T-helper 22 cell (primary cell): ENCODE data around the gene WFIKKN1.
A peak's percentile ranks its signal among the peaks of the same experiment; 100 is the strongest.

Source experiments
- DNase-seq: peaks from one replicate; pipeline ENCODE4 v3.0.0-alpha.2; 2020; ENCODE audit warnings: low read depth

WFIKKN1 gene

DNA sequence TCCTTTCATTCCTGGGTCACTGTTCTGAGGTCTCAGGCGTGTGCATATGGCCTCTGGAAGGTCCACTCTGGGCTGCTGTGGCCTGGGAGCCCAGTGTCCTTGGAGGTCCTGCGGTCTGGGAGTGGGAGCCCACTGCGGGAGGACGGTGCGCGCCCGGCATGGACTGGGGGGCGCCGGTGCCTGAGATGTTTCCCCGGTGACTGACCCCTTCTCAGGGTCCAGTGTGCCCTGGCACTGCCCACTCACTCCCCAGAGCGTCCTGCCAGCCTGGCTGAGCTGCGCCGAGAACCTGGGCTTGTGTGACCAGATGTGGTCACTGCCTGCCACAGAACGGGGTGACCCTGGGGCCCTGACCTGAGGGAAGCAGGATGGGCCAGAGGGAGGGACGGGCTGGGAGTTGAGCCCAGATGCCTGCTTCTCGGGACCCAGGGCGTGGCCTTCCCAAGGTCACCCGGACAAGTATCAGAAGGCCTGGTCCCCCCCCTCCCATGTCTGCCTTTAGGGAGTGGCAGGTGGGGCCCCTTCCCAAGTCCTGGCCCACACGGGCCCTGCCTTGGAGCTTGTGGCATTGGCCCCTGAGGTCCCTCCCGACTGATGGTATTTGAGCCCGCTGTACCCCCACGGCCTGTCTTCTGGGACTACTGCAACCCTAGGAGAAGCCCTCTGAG lies 43.6 kb downstream of the WFIKKN1 start:
- DNase-seq, result no peak

DNA sequence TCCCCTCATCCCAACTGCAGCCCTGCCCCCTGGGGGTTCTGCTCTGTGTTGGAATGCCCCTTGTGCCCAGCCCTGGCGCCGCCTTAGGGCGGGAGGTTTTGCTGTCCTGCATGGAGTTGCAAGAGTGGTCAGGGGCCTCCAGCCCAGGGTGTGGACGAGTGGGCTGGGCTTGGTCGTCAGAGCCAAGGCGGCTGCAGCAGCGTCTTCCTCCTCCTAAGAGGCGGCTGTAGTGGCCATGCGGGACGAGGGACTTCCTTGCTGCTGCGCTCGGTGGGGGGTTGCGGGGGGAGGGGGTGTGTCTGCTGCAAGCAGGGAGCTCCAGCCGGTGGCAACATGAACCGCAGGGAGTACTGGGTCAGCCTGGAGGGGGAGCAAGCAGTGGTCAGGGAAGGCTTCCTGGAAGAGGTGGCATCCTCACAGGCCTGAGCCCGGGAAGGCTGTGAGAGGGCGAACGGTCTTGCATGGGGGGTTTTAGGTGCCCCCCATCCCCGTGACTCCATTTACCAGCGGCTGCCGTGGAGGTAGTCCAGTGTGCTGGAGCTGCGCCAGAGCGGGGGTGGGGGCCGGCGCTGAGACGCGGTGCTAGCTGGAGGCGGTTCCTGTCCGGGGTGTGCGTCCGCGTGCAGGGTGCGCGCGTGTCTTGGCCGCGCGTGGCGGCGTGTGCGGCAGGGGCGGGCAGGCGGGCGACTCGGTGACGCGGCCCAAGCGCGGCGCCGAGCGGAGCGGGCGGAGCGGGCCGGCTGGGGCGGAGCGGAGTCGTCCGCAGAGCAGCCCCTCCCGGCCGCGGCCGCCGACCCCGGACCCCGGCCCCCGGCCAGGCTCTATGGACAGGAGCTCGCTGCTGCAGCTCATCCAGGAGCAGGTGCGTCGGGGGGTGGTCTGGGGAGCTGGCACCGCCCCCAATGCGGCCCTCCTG lies 44.4 kb downstream of the WFIKKN1 start, which contains the start of gene RHBDL1:
RHBDL1 (plus strand) TSS at position 704 of the 916 bp plus-strand sequence; CDS start at position 824, 120 bp downstream.
- DNase-seq, result no peak

DNA sequence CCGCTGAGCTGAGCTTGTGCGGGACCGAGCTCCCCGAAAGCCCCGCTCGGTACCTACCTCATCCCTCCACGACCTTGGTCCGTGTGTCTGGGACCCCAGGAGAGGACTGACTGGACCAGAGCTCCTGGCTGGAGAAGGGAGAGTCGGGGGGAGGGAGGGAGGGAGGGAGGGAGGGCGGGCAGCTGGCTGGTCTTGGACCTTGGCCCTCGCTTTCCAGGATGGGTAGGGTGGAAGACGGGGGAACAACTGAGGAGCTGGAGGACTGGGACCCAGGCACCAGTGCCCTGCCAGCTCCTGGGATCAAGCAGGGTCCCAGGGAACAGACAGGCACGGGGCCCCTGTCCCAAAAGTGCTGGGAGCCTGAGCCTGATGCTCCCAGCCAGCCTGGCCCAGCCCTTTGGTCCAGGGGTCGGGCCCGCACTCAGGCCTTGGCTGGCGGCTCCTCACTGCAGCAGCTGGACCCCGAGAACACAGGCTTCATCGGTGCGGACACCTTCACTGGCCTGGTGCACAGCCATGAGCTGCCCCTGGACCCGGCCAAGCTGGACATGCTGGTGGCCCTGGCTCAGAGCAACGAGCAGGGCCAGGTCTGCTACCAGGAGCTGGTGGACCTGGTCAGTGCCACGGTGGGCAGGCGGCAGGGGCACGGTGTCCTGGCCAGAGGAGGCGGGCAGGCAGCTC lies 45.2 kb downstream of the WFIKKN1 start:
- DNase-seq, result no peak

DNA sequence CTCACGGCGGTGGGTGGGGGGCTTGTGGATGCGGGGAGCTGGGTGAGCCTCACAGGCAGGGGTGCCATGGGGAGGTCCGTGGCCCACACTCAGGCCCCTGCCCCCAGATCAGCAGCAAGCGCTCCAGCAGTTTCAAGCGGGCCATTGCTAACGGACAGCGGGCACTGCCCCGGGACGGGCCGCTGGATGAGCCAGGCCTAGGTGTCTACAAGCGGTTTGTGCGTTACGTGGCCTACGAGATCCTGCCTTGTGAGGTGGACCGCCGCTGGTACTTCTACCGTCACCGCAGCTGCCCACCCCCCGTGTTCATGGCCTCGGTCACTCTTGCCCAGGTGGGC lies 45.7 kb downstream of the WFIKKN1 start:
- DNase-seq, result no peak

DNA sequence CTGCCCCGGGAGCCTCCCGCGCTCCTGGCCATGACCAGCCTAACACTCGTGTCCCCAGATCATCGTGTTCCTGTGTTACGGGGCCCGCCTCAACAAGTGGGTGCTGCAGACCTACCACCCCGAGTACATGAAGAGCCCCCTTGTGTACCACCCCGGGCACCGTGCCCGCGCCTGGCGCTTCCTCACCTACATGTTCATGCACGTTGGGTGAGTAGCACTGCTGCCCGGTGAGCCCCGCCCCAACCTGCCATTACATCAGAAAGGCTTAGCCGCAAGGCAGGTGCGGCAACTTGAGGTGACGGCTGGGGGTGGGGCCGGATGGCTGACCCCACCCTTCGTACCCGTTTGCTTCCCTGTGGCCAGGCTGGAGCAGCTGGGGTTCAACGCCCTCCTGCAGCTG lies 46.1 kb downstream of the WFIKKN1 start:
- DNase-seq, result no peak

DNA sequence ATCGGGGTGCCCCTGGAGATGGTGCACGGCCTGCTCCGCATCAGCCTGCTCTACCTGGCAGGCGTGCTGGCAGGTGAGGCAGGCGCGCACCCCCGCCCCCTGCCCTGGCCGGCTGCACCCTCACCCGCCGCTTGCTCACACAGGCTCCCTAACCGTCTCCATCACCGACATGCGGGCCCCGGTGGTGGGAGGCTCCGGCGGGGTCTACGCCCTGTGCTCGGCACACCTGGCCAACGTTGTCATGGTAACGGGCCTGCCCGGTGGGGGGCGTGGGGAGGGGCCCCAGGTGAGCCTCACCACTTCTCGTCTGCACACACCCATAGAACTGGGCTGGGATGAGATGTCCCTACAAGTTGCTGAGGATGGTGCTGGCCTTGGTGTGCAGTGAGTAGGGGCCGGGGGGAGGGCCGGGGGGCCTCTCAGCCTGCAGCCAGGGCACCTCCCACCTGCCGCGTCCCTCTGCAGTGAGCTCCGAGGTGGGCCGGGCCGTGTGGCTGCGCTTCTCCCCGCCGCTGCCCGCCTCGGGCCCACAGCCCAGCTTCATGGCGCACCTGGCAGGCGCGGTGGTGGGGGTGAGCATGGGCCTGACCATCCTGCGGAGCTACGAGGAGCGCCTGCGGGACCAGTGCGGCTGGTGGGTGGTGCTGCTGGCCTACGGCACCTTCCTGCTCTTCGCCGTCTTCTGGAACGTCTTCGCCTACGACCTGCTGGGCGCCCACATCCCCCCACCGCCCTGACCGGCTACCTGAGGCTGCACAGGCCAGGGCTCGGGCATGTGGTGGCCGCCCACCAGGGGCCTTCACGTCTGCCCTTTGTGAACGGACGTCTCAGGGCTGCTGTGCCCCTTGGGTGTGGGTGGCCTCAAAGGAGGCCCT lies 46.8 kb downstream of the WFIKKN1 start:
- no peak for DNase-seq

DNA sequence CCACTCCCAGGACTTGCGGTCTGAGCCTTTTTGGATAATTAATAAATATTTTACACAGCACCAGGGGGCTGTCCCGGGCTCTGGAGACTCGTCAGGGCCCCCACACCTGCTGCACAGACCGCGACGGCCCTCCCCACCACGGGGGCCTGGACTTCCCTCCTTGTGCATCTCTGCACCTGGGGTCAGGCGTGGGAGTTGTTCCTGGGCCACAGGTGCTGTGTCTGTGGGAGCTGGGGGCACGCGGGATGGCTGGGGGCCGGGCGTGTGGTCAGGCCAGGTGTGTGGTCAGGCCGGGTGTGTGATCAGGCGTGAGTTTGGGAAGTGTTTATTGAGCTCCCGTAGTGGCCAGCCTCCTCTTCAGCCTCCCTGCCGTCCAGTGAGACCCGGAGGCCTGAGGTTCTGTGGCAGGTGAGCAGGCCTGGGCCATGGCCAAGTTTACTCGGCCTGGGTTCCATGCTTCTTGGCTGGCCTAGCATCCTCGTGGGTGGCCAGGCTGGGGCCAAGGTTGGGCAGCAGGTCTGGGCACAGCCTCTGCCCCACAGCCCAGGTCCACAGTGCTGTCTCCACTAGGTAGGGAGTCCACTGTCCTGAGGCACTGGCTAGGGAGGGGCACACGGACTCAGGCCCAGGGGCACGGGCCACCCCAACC lies 47.5 kb downstream of the WFIKKN1 start:
- DNase-seq, result no peak

DNA sequence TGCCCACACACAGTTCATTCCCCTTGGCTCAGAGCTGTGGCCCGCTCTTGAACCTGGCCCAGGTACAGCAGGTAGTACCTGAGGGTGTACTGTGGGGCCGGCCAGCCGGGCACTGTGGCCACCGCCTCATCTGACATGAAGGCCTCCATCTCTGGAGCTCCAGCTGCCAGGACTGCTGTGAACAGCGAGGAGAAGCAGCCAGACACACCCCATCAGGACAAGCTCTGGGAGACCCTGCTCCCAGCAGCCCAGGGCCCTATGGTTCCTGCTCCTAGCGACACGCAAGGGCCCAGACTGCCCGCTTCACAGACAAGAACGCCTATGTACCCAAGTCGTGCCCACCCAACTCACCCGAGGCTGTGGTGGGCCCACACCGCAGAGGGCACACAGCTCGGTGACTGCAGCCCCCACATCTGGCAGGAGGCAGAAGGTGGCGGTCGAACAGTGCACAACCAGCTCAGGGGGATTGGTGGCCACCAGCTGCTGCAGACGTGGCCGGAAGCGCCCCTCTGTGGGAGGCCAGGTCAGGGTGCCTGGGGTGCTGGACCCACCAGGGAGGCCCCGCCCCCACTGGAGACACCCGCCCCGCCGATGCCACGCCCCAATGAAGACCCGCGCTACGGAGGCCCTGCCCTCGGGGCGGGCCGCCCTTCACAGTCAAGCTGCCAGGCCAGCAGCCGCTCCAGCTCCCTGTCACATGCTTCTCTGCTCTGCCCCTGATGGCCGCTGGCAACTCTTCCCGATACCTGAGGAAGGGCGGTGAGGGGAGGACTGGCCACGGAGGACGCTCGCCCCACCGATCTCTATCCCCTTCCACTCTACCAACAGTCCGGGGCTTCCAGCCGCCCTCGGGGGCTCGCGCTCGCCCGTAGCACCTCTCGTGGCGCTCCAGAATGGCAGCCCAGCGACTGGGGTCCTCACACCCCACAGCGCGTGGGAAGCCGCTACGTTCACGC lies 48.4 kb downstream of the WFIKKN1 start:
- DNase-seq, result peak; percentile 42

DNA sequence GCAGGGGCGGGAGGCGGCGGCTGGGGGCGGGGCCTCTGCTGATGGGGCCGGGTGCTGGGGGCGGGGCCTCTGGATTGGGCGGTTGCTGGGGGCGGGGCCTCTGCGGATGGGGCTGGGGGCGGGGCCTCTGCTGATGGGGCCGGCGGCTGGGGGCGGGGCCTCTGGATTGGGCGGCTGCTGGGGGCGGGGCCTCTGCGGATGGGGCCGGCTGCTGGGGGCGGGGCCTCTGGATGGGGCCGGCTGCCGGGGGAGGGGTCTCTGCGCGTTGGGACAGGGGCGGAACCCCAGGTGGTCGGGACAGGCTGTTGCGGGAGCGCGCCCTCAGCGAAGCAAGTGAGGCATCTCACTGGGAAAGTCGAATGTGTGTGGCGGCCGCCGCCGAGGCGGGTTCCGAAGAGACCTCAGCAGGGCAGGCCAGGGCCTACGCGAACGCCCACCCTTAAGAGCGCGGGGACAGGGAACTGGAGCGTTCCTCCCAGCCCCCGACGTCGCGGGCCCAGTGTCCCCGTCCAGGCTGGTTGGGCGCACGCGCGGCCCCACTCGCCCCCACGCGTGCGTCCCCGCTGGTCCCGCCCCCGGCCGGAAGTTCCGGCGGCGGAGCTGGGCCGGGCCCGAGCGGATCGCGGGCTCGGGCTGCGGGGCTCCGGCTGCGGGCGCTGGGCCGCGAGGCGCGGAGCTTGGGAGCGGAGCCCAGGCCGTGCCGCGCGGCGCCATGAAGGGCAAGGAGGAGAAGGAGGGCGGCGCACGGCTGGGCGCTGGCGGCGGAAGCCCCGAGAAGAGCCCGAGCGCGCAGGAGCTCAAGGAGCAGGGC lies 49.2 kb downstream of the WFIKKN1 start, which contains the start of gene STUB1:
STUB1 (plus strand) TSS at position 597 of the 811 bp plus-strand sequence; CDS start at position 713, 116 bp downstream.
- DNase-seq, result peak; percentile 83

DNA sequence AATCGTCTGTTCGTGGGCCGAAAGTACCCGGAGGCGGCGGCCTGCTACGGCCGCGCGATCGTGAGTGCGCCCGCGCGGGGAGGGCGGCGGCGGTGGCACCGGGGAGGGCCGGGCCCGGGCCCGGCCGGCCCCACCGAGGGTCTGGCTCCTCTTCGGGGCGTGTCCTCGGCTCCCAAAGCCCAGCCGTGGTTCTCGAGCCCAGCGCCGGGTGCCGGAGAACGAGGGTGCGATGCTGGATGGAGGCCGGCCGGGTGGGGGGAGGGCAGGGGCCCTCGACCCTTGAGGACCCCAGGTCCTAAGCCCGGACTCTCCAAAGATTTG lies 49.8 kb downstream of the WFIKKN1 start:
- DNase-seq, result no peak

DNA sequence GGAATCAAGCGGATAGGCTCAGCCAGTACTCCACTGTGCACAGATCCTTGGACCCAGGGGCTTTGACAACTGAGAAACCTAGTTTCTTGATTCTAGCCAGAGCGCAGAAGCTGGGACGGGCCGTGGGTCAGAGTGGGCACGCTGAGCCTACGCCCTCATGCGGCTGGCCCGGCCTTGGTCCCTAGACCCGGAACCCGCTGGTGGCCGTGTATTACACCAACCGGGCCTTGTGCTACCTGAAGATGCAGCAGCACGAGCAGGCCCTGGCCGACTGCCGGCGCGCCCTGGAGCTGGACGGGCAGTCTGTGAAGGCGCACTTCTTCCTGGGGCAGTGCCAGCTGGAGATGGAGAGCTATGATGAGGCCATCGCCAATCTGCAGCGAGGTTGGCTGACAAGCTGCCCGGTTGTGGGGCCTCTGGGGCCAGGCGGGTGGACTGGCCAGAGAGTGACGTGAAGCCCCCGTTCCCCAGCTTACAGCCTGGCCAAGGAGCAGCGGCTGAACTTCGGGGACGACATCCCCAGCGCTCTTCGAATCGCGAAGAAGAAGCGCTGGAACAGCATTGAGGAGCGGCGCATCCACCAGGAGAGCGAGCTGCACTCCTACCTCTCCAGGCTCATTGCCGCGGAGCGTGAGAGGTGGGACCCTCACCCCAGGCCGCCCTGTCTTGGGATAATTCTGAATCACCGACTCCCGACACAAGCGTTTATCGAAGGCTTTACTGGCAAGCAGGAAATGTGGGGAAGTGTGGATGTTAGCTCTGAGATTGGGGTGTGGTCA lies 50.4 kb downstream of the WFIKKN1 start:
- no peak for DNase-seq

DNA sequence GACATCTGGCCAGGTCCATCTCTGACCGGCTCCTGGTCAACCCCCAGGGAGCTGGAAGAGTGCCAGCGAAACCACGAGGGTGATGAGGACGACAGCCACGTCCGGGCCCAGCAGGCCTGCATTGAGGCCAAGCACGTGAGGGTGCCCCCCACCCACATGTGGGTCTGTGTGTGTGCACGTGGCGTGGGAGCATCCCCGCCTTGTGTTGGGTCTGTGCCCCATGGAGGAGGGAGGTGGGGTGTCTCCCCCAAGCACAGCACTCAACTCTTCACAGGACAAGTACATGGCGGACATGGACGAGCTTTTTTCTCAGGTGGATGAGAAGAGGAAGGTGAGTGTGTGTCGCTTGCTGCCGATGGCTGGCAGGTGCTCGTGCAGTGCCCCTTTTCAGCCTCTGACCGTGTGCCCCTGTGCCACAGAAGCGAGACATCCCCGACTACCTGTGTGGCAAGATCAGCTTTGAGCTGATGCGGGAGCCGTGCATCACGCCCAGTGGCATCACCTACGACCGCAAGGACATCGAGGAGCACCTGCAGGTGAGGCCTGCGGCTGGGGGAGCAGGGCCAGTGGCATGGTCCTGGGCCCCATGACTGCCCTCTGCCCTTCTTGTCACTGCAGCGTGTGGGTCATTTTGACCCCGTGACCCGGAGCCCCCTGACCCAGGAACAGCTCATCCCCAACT lies 51.1 kb downstream of the WFIKKN1 start:
- no peak for DNase-seq

DNA sequence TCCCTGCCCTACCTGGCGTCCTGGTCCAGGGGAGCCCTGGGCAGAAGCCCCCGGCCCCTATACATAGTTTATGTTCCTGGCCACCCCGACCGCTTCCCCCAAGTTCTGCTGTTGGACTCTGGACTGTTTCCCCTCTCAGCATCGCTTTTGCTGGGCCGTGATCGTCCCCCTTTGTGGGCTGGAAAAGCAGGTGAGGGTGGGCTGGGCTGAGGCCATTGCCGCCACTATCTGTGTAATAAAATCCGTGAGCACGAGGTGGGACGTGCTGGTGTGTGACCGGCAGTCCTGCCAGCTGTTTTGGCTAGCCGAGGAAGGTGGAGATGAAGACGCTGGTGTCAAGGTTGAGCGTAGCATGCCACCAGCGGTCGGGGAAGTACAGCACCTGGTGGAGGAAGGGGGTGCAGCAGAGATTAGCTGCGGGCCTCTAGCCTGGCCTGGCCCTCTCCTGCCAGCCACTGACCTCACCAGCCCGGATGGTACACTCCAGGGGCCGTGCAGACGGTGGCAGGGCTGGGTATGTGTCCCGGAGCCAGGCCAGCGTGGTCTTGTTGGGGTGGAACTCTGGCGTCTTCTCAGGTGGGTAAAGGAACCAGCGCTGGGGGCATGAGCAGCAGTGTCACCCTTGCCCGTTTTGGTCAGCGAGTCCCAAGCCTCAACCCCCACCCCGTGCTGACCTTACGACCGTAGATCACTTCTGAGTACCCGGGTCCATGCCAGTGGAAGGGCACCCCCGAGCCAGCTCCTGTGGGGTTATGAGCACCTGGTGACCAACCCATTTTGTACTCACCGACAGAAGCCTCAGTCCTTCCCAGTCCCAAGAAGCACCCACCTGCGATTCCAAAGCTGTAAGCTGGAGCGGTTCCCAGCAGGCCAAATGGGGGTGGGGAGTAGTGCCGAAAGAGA lies 52.0 kb downstream of the WFIKKN1 start:
- no peak for DNase-seq

DNA sequence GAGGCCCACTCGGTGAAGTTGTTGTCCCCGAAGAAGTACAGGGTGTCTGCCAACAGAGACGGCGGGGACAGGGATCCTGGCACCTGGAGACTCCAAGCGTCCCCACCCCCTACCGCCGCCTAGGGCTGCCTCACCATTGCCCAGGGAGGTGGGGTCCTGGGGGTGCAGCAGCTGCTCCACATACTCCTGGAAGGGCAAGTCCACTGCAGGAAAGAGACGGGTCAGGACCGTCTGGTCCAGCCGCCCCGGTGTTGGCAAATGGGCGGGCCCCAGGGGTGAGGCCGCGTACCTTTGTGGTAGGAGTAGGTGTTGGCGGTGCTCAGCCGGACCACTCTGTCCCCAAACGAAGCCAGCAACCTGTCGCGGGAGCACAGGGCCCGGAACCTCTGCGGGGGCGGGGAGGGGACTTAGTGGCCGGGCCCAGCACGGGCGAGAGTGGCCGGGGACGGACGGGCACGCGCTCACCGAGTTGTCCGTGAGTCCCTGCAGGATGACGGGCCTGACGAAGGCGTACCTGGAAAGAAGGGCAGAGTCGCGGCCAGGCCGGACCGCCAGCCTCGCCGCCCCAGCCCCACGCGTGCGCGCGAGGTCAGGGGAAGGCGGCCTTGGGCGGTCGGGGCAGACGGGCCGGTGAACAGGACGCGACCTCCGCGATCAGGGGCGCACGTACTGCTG lies 52.7 kb downstream of the WFIKKN1 start:
- no peak for DNase-seq
